K562 (cell line): ENCODE results near the gene PELI2. TPM values are rescaled to one million over a fixed set of nuclear protein-coding genes. Genes with fewer than 3 reads are reported as not detected.

Experiments used
- ATAC-seq: fragments of 200-7000 bp; cut with Tn5 transposase; 3 replicates; pipeline ENCODE4 v1.9.1; 2020; ENCODE audit warnings: moderate library complexity
- BruUV-seq: library from RNA; stranded (reverse); fragments of 400-500 nt; replicated peaks from 2 replicates; lab custom pipeline; 2021; lab: Mats Ljungman, UMichigan
- CTCF ChIA-PET: fragments of 300-600 bp; formaldehyde crosslinking; extraction: SDS; loops from one replicate; lab custom pipeline; 2021; ENCODE audit warnings: low intra/inter-chr PET ratio; lab: Yijun Ruan, JAX
- POLR2A ChIA-PET: fragments of 300-600, 350-650 bp; sonication (Branson Sonifier 250); formaldehyde crosslinking; extraction: SDS; loops from one replicate; lab custom pipeline; 2021; ENCODE audit warnings: antibody characterized with exemption, inconsistent platforms; lab: Yijun Ruan, JAX
- DNase-seq, 4 experiments: peaks; one replicate each; pipeline versions ENCODE4 v3.0.0 to v3.0.0-alpha.2; 2011 to 2018; ENCODE audit warnings: low spot score in 3 of 4, mixed read lengths in 3 of 4; ENCODE audit errors: extremely low read depth in 1 of 4
- FAIRE-seq: peaks from 2 replicates; lab custom pipeline; 2011; peaks lifted over from hg19 to GRCh38; lab: Jason Lieb, UNC
- H2AFZ ChIP-seq: 2 replicates; pipeline ENCODE4 v1.6.0; 2011; ENCODE audit warnings: low read depth, low read length, control low read depth, inconsistent platforms
- H3K27ac ChIP-seq: fragments of 200-600 bp; 3 replicates; pipeline ENCODE4 v1.8.0; 2011; ENCODE audit warnings: low read depth, mild to moderate bottlenecking, control low read depth, inconsistent platforms, low read length, moderate library complexity, mixed read lengths; ENCODE audit errors: extremely low read depth
- H3K27me3 ChIP-seq, 2 experiments: fragments of 300-600 bp in 1 of 2; 2 replicates in 1 of 2; 3 replicates in 1 of 2; pipeline versions ENCODE4 v1.6.0 to v1.8.0; 2011; ENCODE audit warnings: inconsistent platforms in 2 of 2, low read length in 2 of 2, mild to moderate bottlenecking in 1 of 2, mixed read lengths in 1 of 2, moderate library complexity in 1 of 2; ENCODE audit not compliant: control insufficient read depth in 2 of 2, insufficient read depth in 2 of 2
- H3K36me3 ChIP-seq: fragments of 300-600 bp; 3 replicates; pipeline ENCODE4 v1.8.0; 2011; ENCODE audit warnings: mild to moderate bottlenecking, low read length, inconsistent platforms; ENCODE audit not compliant: control insufficient read depth, insufficient read depth
- H3K4me1 ChIP-seq, 2 experiments: fragments of 200-600 bp in 1 of 2; replicated peaks in 1 of 2; 2 replicates in 1 of 2; 3 replicates in 1 of 2; pipeline versions ENCODE4 v1.5.1 to v1.8.0; 2011; ENCODE audit warnings: inconsistent platforms in 2 of 2, low read length in 2 of 2, mild to moderate bottlenecking in 1 of 2, mixed read lengths in 1 of 2, moderate library complexity in 1 of 2; ENCODE audit not compliant: control insufficient read depth in 2 of 2, insufficient read depth in 2 of 2
- H3K4me2 ChIP-seq: 2 replicates; pipeline ENCODE4 v1.6.1; 2011; ENCODE audit warnings: low read length, control low read depth, inconsistent platforms, mixed read lengths; ENCODE audit not compliant: insufficient read depth
- H3K4me3 ChIP-seq: fragments of 200-600 bp; sonication (generic), shearing (Covaris generic); 2 replicates; pipeline ENCODE4 v1.5.1; 2016; ENCODE audit warnings: control low read depth, inconsistent platforms
- H3K79me2 ChIP-seq: fragments of 200-600 bp; 3 replicates; pipeline ENCODE4 v1.8.0; 2011; ENCODE audit warnings: low read length, inconsistent platforms; ENCODE audit not compliant: control insufficient read depth, insufficient read depth
- H3K9ac ChIP-seq, 2 experiments: 2 replicates each; pipeline versions ENCODE4 v1.6.0 to v1.6.1; 2011; ENCODE audit warnings: low read depth in 2 of 2, low read length in 2 of 2, control low read depth in 1 of 2, inconsistent platforms in 1 of 2, mild to moderate bottlenecking in 1 of 2, mixed read lengths in 1 of 2; ENCODE audit not compliant: insufficient read depth in 1 of 2
- H3K9me1 ChIP-seq: one replicate; pipeline ENCODE4 v1.6.0; 2011; ENCODE audit warnings: inconsistent platforms, mild to moderate bottlenecking, low read length, moderate library complexity; ENCODE audit not compliant: control insufficient read depth, insufficient read depth
- H3K9me3 ChIP-seq: replicated peaks from 2 replicates; pipeline ENCODE4 v1.5.1; 2011; ENCODE audit warnings: low read depth, low read length, inconsistent platforms; ENCODE audit not compliant: control insufficient read depth, insufficient read depth
- H4K20me1 ChIP-seq: replicated peaks from 2 replicates; pipeline ENCODE4 v1.6.1; 2011; ENCODE audit warnings: low read length, inconsistent platforms, mixed read lengths; ENCODE audit not compliant: control insufficient read depth, insufficient read depth
- CBX5 ChIP-seq: IDR thresholded peaks from 2 replicates; pipeline ENCODE4 v1.6.1; 2014; ENCODE audit warnings: low read depth, borderline replicate concordance
- CREBBP ChIP-seq: IDR thresholded peaks from one replicate; pipeline ENCODE4 v1.6.1; 2012; ENCODE audit warnings: low read depth, mild to moderate bottlenecking, control low read depth, inconsistent platforms, low read length
- CXXC5 ChIP-seq: fragments of 250-450 bp; sonication (Bioruptor Pico); IDR thresholded peaks from 2 replicates; pipeline ENCODE4 v1.8.0; 2022; ENCODE audit warnings: inconsistent platforms, mild to moderate bottlenecking, moderate library complexity
- DMBX1 ChIP-seq: fragments of 250-450 bp; sonication (Bioruptor Pico); IDR thresholded peaks from 2 replicates; pipeline ENCODE4 v1.8.0; 2022; ENCODE audit warnings: inconsistent platforms, mild to moderate bottlenecking, moderate library complexity, borderline replicate concordance
- EP300 ChIP-seq: IDR thresholded peaks from 2 replicates; pipeline ENCODE4 v1.6.1; 2012; ENCODE audit warnings: low read length, improper control_type of control experiment
- FOXA1 ChIP-seq: fragments of 450-650 bp; IDR thresholded peaks from 2 replicates; pipeline ENCODE4 v1.6.1; 2016; ENCODE audit warnings: mild to moderate bottlenecking, borderline replicate concordance
- HINFP ChIP-seq: fragments of 450-650 bp; conservative IDR thresholded peaks from 2 replicates; pipeline ENCODE4 v1.6.1; 2016; ENCODE audit warnings: missing genetic modification characterization, low read depth, mild to moderate bottlenecking, control low read depth, missing compliant biosample characterization
- JUN ChIP-seq, 2 experiments: sonication (generic) in 1 of 2; formaldehyde crosslinking in 1 of 2; IDR thresholded peaks; 2 replicates each; pipeline versions ENCODE4 v1.6.1 to v1.8.0; 2012 to 2022; ENCODE audit warnings: borderline replicate concordance in 2 of 2, mild to moderate bottlenecking in 2 of 2, improper control_type of control experiment in 1 of 2, low read depth in 1 of 2, low read length in 1 of 2, missing genetic modification reagents in 1 of 2
- KLF13 ChIP-seq: fragments of 450-650 bp; IDR thresholded peaks from 2 replicates; pipeline ENCODE4 v1.6.1; 2016; ENCODE audit warnings: missing genetic modification characterization, low read depth, mild to moderate bottlenecking, missing compliant biosample characterization, moderate library complexity, borderline replicate concordance
- MTA1 ChIP-seq: fragments of 450-650 bp; IDR thresholded peaks from 2 replicates; pipeline ENCODE4 v1.6.1; 2017; ENCODE audit warnings: borderline replicate concordance
- NFXL1 ChIP-seq: fragments of 450-650 bp; formaldehyde crosslinking; IDR thresholded peaks from 2 replicates; pipeline ENCODE4 v1.4.0; 2021; ENCODE audit warnings: mild to moderate bottlenecking
- NR2F6 ChIP-seq: fragments of 450-650 bp; formaldehyde crosslinking; IDR thresholded peaks from 2 replicates; pipeline ENCODE4 v1.4.0; 2020; ENCODE audit warnings: mild to moderate bottlenecking
- ZBTB7A ChIP-seq: IDR thresholded peaks from 2 replicates; pipeline ENCODE4 v1.6.1; 2011; ENCODE audit warnings: low read depth, mild to moderate bottlenecking, low read length, moderate library complexity, borderline replicate concordance; ENCODE audit not compliant: control insufficient read depth
- ZNF175 ChIP-seq: fragments of 200-800 bp; sonication (Bioruptor generic); IDR thresholded peaks from 2 replicates; pipeline ENCODE4 v1.6.1; 2016; ENCODE audit warnings: low read depth, mild to moderate bottlenecking, missing genetic modification characterization, missing compliant biosample characterization
- ZNF57 ChIP-seq: fragments of 450-650 bp; formaldehyde crosslinking; IDR thresholded peaks from 2 replicates; pipeline ENCODE4 v1.4.0; 2020; ENCODE audit warnings: mild to moderate bottlenecking, moderate library complexity
- ZNF695 ChIP-seq: fragments of 450-650 bp; formaldehyde crosslinking; IDR thresholded peaks from 2 replicates; pipeline ENCODE4 v1.4.0; 2020; ENCODE audit warnings: mild to moderate bottlenecking, moderate library complexity
- ZSCAN29 ChIP-seq: fragments of 450-650 bp; IDR thresholded peaks from 2 replicates; pipeline ENCODE4 v1.6.1; 2017
- WGBS: fragments of 100-300 bp; shearing (Covaris generic); methylation state at CpG from one replicate; pipeline ENCODE4 v1.1.6; 2016; ENCODE audit warnings: low coverage, mixed read lengths; ENCODE audit not compliant: insufficient coverage; ENCODE audit errors: missing lambda C conversion rate; 5-methylcytosine and 5-hydroxymethylcytosine counted together
- in situ Hi-C: fragments of 300-500 bp; cut with MboI; formaldehyde crosslinking; loops from 4 replicates; pipeline ENCODE4 v1.15.0; 2018; ENCODE audit warnings: inconsistent platforms, mixed read lengths
- intact Hi-C: fragments of 100-400 bp; cut with micrococcal nuclease; formaldehyde crosslinking; loops from 2 replicates; pipeline ENCODE4 v1.14.2; 2022
- polyA plus RNA-seq, 8 experiments: library from polyadenylated mRNA; depleted of rRNA in 4 of 8; stranded (reverse) in 5 of 8; unstranded in 3 of 8; fragments of >200 nt; fragmentation: Nextera tagmentation in 2 of 8; fragmentation: Illumina TruSeq in 1 of 8; extraction: Ambion mirVana in 2 of 8; extraction: Trizol in 1 of 8; gene quantifications; 2 replicates each; pipeline versions ENCODE4 v1.2.1 to v1.2.3, GENCODE V29; 2011 to 2014; ENCODE audit warnings: inconsistent platforms in 1 of 8, missing spikeins in 1 of 8
- total RNA-seq, 7 experiments: library from RNA; depleted of rRNA in 6 of 7; stranded (reverse); fragments of >200 nt in 6 of 7; fragmentation: Illumina TruSeq in 2 of 7; extraction: Trizol in 2 of 7; gene quantifications; 2 replicates each; pipeline versions ENCODE4 v1.2.1 to v1.2.3, GENCODE V29; 2011 to 2021; ENCODE audit warnings: low replicate concordance in 1 of 7

Gene PELI2
- total and polyA plus RNA-seq, 9 of the 15 experiments (the other 6 are each of a cell fraction or from before 2014, with no cell fraction given), result 0.20 to 1.5 (median 0.44) TPM

DNA sequence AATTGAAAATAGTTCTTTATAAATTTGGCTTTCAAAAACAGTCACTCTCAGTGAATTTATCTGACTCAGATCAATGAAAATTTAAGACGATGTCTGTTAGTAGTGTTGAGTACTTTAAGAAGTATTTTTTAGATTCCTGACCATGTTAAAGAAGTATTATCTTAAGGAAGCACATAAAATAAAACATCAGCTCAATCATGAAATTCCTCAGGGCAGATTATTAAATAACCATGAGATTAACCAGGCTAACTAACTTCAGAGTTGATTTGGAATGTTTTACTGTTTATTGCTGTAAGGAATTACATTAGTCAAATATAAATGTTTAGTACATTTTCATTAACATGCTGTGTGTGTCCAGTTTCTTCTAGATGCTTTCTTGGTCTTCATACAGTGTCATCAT, 160.2 kb downstream of the PELI2 start:
- 0% methylated on average over 1 of the region's 1 CpG for WGBS
- CTCF ChIA-PET, result no interaction called here
- Histone ChIP-seq H3K27me3 (no peaks in the 10 kb centered on the region), H3K4me2 (no peak overlapping the region), H3K4me1 (no peaks in the 10 kb centered on the region), H4K20me1 (no peaks in the 10 kb centered on the region), H3K79me2 (no peaks in the 10 kb centered on the region), H3K27ac (no peak overlapping the region), H3K9me1 (no peaks in the 10 kb centered on the region), H3K36me3 (no peaks in the 10 kb centered on the region), H3K9me3 (no peaks in the 10 kb centered on the region), H3K9ac (no peak overlapping the region), H2AFZ (no peak overlapping the region), H3K4me3 (no peak overlapping the region)
- TF ChIP-seq NR2F6 (CRISPR knock-in tag), result no peak
- no peak for TF ChIP-seq ZNF695 (CRISPR knock-in tag)
- no peak for TF ChIP-seq ZNF175 (CRISPR knock-in tag)
- TF ChIP-seq ZNF57, result no peak
- ATAC-seq, result no peak
- intact Hi-C loops, result no loop called here
- POLR2A ChIA-PET, result no interaction called here
- BruUV-seq, result no TSS peak
- FAIRE-seq, result no peak
- in situ Hi-C loops, result no loop called here
- no peak for DNase-seq

DNA sequence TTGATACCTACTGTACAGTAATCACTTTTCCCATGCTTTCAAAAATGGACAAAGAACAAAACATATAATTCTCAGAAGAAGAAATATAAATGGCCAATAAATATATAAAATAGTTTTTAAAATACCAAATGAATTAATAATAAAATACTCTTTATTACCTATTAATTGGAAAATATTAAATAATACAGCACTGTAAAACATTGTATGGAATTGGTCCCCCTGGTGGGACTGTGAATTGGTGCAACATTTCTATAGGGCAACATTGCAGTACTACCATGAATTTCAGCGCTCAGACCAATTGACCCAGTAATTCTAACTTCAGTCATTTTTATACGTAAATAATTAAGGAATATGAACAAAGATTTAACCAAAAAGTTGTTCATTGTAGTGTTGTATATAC, 162.6 kb downstream of the PELI2 start:
- BruUV-seq, result no TSS peak
- WGBS, result 5% methylated on average over 2 of the region's 2 CpGs
- no peaks in the 10 kb centered on the region; a peak in 1 of 5 replicates for H3K4me1 ChIP-seq

More for the DNA sequence above, 162.6 kb downstream of the PELI2 start:
- Histone ChIP-seq H3K27ac (no peak overlapping the region), H3K27me3 (no peaks in the 10 kb centered on the region), H3K79me2 (no peaks in the 10 kb centered on the region), H2AFZ (no peak overlapping the region), H3K4me2 (no peak overlapping the region), H3K4me3 (no peak overlapping the region), H3K36me3 (no peaks in the 10 kb centered on the region), H3K9me3 (no peaks in the 10 kb centered on the region), H3K9me1 (no peaks in the 10 kb centered on the region), H4K20me1 (no peaks in the 10 kb centered on the region), H3K9ac (no peak overlapping the region)
- ATAC-seq (no peak), DNase-seq (peak in 1 of 4 experiments; percentile 4), FAIRE-seq (no peak)
- in situ Hi-C loops (no loop called here), intact Hi-C loops (no loop called here)
- ChIA-PET CTCF (no interaction called here), POLR2A (interaction anchor here (0.5 kb wide), 1 partner anchor 503 kb away, joined by 3 read pairs; no protein-coding TSS in a partner anchor)
- no peak for TF ChIP-seq HINFP
- TF ChIP-seq DMBX1 (CRISPR knock-in tag), result no peak
- no peak for TF ChIP-seq ZSCAN29
- no peak for TF ChIP-seq KLF13
- no peak for TF ChIP-seq NFXL1 (CRISPR knock-in tag)
- TF ChIP-seq CREBBP, result no peak
- no peak for TF ChIP-seq MTA1
- no peak for TF ChIP-seq FOXA1
- TF ChIP-seq JUN (IDR thresholded peaks at IDR 0.05; ENCODE audit: borderline replicate concordance, low read depth, low read length), result no peak
- TF ChIP-seq JUN (CRISPR knock-in tag; IDR thresholded peaks at IDR 0.05; ENCODE audit: borderline replicate concordance), result no peak
- no peak for TF ChIP-seq ZBTB7A
- no peak for TF ChIP-seq CXXC5 (CRISPR knock-in tag)
- no peak for TF ChIP-seq CBX5
- no peak for TF ChIP-seq EP300
- TF ChIP-seq, all 486 proteins: peak for 0
